Colon (tissue), 2 donors: ENCODE measurements around the gene CDR2L.
"Not testable (repeated sequence)": the region's sequence is repeated elsewhere in the genome, so short reads cannot be mapped to it uniquely, and the experiment has no call there.

Source experiments
- FAIRE-seq: peaks from 2 replicates; lab custom pipeline; 2012; peaks lifted over from hg19 to GRCh38; lab: Jason Lieb, UNC
- donor health status: control.
- donor health status: control.

Gene CDR2L

DNA sequence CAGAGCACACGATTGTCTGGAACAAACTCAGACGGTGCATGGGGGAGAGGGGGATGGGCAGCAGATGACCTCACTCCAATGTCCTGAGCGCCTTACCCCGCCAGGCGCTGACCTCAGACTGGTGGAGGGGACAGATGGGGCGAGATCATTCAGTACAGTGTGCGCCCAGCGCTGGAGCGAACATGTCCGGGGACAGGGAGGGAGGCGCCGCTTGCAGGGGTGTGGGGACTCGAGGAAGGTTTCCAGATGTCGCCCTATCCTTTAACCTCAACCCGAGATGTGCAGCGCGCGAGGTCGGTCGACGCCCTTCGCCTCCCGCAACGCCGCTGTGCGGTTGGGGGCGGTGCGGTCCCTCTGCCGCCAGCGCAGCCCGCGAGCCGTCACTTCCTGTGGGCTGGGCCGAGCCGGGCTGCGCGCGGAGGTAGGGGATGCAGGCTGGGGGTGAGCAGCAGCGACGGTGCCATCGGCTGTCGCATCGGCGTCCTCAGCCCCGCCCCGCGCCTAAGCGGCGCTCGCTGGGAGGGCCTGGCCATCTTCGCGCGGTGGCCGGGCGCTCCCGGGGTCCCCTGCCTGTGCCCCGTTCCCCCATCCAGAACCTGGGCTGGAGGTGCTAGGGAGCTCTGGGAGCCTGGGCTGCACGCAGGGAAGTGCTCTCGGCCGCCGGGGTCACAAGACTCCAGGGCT, 5.3 kb upstream of the CDR2L start:
- FAIRE-seq, result no peak

DNA sequence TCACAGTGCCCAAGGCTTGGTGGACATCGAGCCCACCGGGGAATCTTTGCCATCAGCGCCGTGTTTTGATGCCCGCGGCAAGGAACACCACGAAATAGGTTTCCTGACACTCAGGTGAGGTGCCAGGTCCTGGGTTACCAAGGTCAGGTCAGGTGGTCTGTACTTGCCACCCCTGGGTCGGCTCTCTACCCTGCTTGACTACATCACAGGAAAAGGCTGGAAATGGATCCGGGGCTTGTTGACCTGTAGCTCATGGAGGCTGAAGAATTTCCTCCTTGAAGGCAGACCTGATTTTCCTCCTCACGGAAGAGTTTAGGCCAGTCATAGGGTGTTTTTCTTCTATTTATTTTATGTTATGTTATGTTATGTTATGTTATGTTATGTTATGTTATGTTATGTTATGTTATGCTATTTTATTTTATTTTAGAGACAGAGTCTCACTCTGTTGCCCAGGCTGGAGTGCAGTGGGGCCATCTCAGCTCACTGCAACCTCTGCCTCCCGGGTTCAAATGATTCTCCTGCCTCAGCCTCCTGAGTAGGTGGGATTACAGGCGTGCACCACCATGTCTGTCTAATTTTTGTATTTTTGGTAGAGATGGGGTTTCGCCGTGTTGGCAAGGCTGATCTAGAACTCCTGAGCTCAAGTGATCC, 4.6 kb upstream of the CDR2L start:
- FAIRE-seq, result not testable (repeated sequence)

- no peak for FAIRE-seq
These were observed 1.2 kb upstream of the CDR2L start for GRCh38 chr17:74986206-74986576.

GRCh38 chr17:74987909-74988711, 678 bp downstream of the CDR2L start:
- no peak for FAIRE-seq

GRCh38 chr17:74990581-74991105, 3.2 kb downstream of the CDR2L start:
- FAIRE-seq, result no peak

DNA sequence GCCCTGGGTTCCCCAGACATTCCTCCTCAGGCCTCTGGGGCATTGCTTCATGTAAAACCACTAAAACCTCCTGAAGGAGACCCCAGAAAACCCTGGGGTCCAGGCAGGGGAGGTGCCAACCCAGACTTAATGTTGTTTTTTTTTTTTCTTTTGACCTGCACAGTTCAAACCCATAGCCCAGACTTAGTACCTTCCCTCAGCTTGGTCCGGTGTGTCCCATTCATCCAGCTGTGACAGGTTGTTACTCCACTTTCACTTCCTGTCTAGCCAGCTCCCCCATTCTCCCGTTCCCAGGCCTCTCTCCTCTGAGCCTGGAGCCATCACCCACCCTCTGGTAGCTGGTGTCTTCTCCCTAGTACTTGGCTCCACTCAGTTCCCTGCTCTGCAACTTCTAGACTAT, 4.8 kb downstream of the CDR2L start:
- FAIRE-seq, result no peak

GRCh38 chr17:74994440-74994839, 7.0 kb downstream of the CDR2L start:
- no peak for FAIRE-seq

DNA sequence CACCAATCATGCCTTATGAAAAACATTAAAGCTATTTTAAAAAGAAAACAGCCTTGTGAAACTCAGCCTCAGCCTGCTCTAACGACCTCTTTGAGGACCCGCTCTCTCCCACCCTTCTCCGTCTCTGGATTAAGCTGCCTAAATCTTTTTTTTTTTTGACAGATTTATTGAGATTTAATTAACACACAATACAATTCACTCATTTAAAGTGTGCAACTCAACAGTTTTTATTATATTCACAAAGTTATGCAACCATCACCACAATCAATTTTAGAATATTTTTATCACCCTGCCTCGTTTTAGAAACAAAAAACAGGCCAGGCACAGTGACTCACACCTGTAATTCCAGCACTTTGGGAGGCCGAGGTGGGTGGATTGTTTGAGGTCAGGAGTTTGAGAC, 8.4 kb downstream of the CDR2L start:
- no peak for FAIRE-seq

DNA sequence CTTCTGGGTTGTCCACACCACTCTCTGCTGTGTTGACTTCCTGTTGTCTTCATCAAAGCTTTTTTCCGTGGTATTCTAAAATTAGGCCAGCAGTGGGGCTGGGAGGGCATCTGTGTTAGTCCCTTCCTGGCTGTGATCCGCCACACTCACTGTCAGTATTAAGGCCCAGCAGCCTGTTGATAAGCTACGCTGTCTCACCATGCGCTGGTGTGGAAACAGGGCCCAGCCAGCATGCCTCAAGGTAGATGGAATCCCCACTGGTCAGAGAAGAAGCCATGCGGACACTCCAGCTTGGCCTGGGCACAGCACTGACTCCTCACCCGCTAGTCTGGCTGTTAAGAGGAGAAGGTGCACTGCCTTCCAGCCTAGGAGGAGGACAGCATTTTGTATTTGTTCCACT, 11.4 kb downstream of the CDR2L start:
- FAIRE-seq, result no peak

GRCh38 chr17:74999523-74999922, 12.1 kb downstream of the CDR2L start:
- no peak for FAIRE-seq

DNA sequence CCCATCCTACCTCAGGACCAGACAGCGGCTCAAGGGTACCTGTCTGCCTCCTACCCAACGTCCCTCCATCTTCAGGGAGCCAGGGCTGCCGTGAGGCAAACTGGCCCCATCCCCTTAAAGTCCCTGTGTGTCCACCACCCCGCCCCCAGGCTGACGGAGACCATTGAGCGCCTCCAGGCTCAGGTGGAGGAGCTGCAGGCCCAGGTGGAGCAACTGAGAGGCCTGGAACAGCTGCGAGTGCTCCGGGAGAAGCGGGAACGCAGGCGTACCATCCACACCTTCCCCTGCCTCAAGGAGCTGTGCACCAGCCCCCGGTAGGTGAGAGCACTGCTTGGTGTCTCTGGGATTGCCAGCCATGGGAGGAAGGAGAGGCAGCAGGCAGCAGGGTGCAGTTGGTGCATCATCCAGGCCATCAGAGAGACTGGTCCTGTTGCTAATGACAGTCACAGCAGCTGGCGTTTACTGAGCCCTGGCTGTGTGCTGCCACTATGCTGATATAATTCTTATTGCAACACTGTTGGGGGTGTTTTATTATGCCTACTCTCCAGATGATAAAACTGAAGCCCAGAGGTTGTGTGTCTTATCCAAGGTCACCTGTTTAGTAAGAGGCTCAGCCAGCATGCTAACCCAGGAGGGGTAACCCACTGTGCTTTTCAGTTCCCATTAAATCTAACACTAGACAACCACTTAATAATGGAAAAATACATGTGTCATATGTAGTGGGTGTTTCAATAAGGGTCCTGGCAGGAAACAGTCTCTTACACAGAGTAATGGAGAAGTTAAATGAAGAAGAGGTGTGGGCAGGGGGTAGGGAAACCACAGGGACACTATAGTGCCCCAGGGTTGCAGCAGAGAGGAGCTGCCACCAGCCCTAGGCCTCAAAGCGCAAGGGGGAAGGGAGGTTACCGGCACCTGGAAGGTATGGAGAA, 14.7 kb downstream of the CDR2L start:
- FAIRE-seq, result no peak

DNA sequence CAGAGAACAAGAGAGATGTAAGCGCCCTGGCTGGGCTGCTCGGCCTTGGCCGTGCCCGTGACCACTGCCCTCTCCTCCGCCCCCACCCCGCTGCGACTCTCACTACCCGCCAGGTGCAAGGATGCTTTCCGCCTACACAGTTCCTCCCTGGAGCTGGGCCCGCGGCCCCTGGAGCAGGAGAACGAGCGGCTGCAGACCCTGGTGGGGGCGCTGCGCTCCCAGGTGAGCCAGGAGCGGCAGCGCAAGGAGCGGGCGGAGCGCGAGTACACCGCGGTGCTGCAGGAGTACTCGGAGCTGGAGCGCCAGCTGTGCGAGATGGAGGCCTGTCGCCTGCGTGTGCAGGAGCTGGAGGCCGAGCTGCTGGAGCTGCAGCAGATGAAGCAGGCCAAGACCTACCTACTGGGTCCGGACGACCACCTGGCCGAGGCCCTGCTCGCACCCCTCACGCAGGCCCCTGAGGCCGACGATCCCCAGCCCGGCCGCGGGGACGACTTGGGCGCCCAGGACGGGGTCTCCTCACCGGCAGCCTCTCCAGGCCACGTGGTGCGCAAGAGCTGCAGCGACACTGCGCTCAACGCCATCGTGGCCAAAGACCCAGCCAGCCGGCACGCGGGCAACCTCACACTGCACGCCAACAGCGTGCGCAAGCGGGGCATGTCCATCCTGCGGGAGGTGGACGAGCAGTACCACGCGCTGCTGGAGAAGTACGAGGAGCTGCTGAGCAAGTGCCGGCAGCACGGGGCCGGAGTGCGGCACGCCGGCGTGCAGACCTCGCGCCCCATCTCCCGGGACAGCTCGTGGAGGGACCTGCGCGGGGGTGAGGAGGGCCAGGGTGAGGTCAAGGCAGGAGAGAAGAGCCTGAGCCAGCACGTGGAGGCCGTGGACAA, 15.9 kb downstream of the CDR2L start:
- FAIRE-seq, result no peak

DNA sequence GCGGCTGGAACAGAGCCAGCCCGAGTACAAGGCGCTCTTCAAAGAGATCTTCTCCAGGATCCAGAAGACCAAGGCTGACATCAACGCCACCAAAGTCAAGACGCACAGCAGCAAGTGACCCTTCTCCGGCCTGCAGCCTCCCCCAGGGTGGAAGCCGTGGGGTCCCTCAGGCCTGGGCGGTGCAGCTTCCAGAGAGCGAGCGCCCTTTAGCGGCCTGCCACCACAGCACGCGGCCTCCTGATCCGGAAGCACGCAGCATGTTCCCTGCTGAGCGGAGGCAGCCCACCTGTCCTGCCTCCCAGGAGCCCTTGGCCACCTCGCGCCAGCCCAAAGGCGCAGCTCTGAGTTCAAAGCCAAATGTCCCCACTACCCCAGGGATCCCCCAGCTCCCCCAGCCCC, 16.5 kb downstream of the CDR2L start:
- FAIRE-seq, result no peak

GRCh38 chr17:75004371-75004770, 16.9 kb downstream of the CDR2L start:
- no peak for FAIRE-seq

DNA sequence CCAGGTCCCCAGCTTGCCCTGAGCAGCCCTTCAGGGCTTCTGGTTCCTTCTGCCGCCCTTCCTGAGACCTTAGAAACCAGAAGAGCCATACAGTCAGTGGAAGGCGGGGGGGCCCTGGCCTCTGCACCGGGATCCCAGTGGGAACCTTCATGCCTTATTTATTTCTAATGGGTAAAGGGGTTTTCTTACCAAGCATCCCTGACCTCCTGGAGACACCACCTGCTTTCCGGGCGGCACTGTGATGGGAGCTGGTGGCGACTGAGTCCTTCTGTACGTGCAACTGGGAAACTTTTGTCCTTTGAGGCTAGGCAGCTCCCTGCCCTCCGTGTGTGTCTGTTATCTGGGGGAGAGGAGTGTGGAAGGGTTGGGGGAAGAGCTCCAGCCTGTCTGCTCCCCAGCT, 17.9 kb downstream of the CDR2L start:
- FAIRE-seq, result no peak

GRCh38 chr17:75006084-75006483, 18.7 kb downstream of the CDR2L start:
- not testable (repeated sequence) for FAIRE-seq

GRCh38 chr17:75006653-75007052, 19.2 kb downstream of the CDR2L start:
- FAIRE-seq, result no peak

DNA sequence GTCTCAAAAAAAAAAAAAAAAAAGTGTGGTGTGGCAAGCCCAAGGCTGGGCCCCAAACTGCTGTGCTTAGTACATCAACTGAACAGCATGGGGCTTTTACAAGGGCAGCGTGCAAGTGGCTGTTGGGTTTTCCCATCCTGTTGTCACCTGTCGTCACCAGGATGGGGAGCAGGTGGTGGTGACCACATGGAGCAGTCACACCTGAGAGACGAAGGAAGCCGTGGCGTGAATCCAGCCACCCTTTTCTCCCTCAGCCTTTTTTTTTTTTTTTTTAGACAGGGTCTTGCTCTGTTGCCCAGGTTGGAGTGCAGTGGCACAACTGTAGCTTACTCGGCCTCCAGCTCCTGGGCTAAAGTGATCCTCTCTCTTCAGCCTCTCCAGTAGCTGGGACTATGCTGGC, 20.9 kb downstream of the CDR2L start:
- FAIRE-seq, result no peak

DNA sequence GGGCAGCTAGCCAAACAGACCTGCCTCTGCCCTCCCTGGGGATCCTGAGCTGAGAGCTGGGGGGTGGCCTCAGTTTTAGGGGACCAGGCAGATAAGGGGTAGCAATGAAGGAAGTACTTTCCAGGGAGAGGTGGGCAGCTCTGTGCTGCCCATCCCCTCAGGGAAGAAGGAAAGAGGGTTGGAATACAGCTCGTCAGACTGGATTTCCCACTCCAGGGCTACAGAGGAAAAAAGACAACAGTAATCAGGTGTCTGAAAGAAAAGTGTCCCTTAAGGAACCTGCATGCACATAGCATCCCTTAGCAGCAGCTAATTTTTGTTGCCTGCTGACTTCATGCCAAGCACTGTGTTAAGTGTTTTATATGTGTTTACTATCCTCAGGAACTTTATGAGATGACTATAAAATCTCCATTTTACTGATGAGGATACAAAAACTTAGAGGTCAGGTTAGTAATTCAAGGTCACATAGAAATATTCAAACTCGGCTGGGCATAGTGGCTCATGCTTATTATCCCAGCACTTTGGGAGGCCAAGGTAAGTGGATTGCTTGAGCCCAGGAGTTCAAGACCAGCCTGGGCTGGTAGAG, 21.8 kb downstream of the CDR2L start:
- FAIRE-seq, result no peak

- FAIRE-seq, result no peak
These were observed 23.4 kb downstream of the CDR2L start for GRCh38 chr17:75010683-75011400.
